Skeletal muscle tissue (tissue), 4 donors: ENCODE measurements around the gene HIP1R. TPM values are rescaled to one million over a fixed set of nuclear protein-coding genes. Genes with fewer than 3 reads are reported as not detected.
A peak's percentile ranks its signal among the peaks of the same experiment; 100 is the strongest.
"Not testable (repeated sequence)": the region's sequence is repeated elsewhere in the genome, so short reads cannot be mapped to it uniquely, and the experiment has no call there.

Experiments used
- H3K27ac ChIP-seq: one replicate; pipeline ENCODE4 v1.7.0; 2013; ENCODE audit warnings: mild to moderate bottlenecking, low read depth, low read length, inconsistent platforms
- H3K27me3 ChIP-seq, 3 donors: one replicate each; pipeline ENCODE4 v1.7.0; 2013; ENCODE audit warnings: low read length in 3 of 3; ENCODE audit not compliant: control insufficient read depth in 3 of 3, insufficient read depth in 3 of 3
- H3K36me3 ChIP-seq, 3 donors: one replicate each; pipeline ENCODE4 v1.7.0; 2013; ENCODE audit warnings: low read length in 3 of 3; ENCODE audit not compliant: control insufficient read depth in 3 of 3, insufficient read depth in 3 of 3
- H3K4me1 ChIP-seq, 3 donors: one replicate each; pipeline ENCODE4 v1.7.0; 2013; ENCODE audit warnings: low read length in 3 of 3, mild to moderate bottlenecking in 3 of 3; ENCODE audit not compliant: control insufficient read depth in 3 of 3, insufficient read depth in 3 of 3
- H3K4me3 ChIP-seq, 3 donors: one replicate each; pipeline ENCODE4 v1.7.0; 2013; ENCODE audit warnings: low read length in 3 of 3
- H3K9ac ChIP-seq, 3 donors: one replicate each; pipeline ENCODE4 v1.7.0; 2013; ENCODE audit warnings: low read length in 3 of 3, mild to moderate bottlenecking in 3 of 3, moderate library complexity in 2 of 3, low read depth in 1 of 3
- H3K9me3 ChIP-seq, 3 donors: one replicate each; pipeline ENCODE4 v1.7.0; 2013; ENCODE audit warnings: low read length in 3 of 3; ENCODE audit not compliant: control insufficient read depth in 3 of 3
- total RNA-seq: library from RNA; depleted of rRNA; stranded (reverse); fragments of >200 nt; gene quantifications from one replicate; pipeline ENCODE4 v1.2.3, GENCODE V29; 2014
- donor health status: Osteomylitis.

HIP1R gene
- total RNA-seq, 1 donor from 2014 or later, result 6.3 TPM

DNA sequence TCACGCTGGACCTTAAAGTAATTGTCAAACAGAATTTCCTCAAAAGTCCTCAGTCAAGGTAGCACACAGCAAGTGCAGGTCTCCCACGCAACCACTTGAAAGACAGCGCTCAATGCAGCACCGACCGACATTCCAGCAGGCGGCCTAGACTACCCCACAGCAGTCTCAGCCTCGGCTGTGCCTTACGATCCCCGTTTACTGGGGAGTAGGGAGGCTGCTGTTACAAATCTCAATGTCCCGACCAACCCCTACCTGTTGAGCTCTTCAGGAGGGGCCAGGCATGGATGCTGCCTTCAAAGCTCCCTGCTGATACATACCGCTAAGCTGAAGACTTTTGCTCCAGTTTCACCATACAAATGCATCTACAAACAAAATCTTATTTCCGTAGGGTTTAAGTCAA lies 38.8 kb downstream of the HIP1R start:
- H3K27ac ChIP-seq, result no peak overlapping the region
- no peaks in the 10 kb centered on the region for H3K27me3 ChIP-seq
- H3K4me1 ChIP-seq, result peaks cover 65 to 73% (median 72%) of the 10 kb centered on the region in 3 donors
- H3K36me3 ChIP-seq, result peaks cover 9 to 12% (median 11%) of the 10 kb centered on the region in 3 donors
- no peak overlapping the region for H3K4me3 ChIP-seq
- H3K9ac ChIP-seq, result no peak overlapping the region
- no peaks in the 10 kb centered on the region for H3K9me3 ChIP-seq

GRCh38 chr12:122875590-122876220 lies 40.4 kb downstream of the HIP1R start:
- Histone ChIP-seq H3K27ac (no peak overlapping the region), H3K4me1 (peaks cover 65 to 83% (median 76%) of the 10 kb centered on the region in 3 donors), H3K36me3 (no peaks in the 10 kb centered on the region)

DNA sequence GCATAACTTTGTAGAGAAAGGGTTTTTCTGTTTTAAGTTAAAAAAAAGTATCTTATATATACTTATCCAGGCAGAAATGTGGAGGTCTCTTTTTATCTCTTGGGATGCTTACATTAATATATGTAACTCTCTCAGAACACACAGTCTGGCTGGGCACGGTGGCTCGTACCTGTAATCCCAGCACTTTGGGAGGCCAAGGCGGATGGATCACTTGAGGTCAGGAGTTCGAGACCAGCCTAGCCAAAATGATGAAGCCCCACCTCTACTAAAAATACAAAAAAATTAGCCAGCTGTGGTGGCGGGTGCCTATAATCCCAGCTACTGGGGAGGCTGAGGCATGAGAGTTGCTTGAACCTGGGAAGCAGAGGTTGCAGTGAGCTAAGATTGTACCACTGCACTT lies 41.0 kb downstream of the HIP1R start:
- not testable (repeated sequence) for H3K27me3 ChIP-seq, H3K9ac ChIP-seq, H3K36me3 ChIP-seq, H3K4me3 ChIP-seq, H3K9me3 ChIP-seq, H3K27ac ChIP-seq
- peaks cover 62 to 83% (median 76%) of the 10 kb centered on the region in 3 donors for H3K4me1 ChIP-seq

More at GRCh38 chr12:122875590-122876220, 40.4 kb downstream of the HIP1R start:
- Histone ChIP-seq H3K27me3 (no peaks in the 10 kb centered on the region), H3K9ac (no peak overlapping the region), H3K9me3 (no peaks in the 10 kb centered on the region), H3K4me3 (no peak overlapping the region)

DNA sequence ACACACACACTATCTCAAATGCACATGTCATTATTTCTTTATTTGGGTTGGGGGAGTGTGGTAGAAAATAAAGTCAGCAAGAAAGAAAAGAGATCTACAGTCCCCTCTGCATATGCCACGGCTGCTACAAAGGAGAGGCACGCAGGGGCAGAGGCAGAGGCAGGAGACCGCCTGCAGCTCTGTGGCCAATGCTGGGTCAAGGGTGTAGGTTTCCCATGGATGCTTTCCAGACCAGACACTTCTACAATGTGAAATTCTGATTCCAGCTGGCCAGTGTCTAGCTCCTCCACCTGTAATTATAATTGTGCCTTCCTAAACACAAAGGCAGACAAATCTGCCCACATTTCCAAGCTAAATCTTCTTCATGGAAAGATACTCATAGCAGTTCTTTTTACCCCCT lies 41.5 kb downstream of the HIP1R start:
- no peak overlapping the region for H3K27ac ChIP-seq
- no peaks in the 10 kb centered on the region for H3K27me3 ChIP-seq
- H3K9ac ChIP-seq, result peak overlapping the region in 1 of 3 donors; percentile 23
- no peak overlapping the region for H3K4me3 ChIP-seq
- peaks cover 58 to 81% (median 76%) of the 10 kb centered on the region in 3 donors for H3K4me1 ChIP-seq
- H3K36me3 ChIP-seq, result no peaks in the 10 kb centered on the region
- no peaks in the 10 kb centered on the region for H3K9me3 ChIP-seq

- Histone ChIP-seq H3K9ac (peak overlapping the region in 1 of 3 donors; percentile 25), H3K4me1 (peaks cover 38 to 58% (median 56%) of the 10 kb centered on the region in 3 donors), H3K27me3 (no peaks in the 10 kb centered on the region), H3K4me3 (no peak overlapping the region), H3K27ac (peak overlapping the region; percentile 25), H3K36me3 (no peaks in the 10 kb centered on the region), H3K9me3 (no peaks in the 10 kb centered on the region)
Observed at GRCh38 chr12:122878780-122879612, 43.7 kb downstream of the HIP1R start.

DNA sequence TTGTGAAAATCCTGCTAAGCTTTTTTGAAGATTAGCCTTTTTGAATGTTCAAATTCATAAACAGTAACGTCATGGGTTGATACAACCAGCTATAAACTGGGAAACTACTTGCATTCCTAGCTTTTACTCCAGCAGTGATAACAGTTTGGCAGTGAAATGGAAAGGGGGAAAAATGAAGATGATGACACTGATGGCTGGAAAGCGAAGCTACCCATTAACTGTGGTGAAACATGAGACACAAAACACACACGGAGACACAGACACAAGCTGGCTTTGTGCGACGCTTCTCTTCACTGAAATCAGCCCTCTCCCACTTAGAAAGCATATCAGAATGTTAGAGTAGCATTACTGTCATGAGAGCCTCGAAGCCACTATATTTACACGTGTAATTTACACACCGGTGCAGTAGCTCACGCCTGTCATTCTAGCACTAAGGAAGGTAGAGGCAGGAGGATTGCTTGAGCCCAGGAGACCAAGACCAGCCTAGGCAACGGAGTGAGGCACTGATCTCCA lies 45.0 kb downstream of the HIP1R start:
- Histone ChIP-seq H3K4me1 (peaks cover 39 to 58% (median 53%) of the 10 kb centered on the region in 3 donors), H3K9ac (no peak overlapping the region), H3K36me3 (no peaks in the 10 kb centered on the region), H3K4me3 (peak overlapping the region in 1 of 3 donors; percentile 14), H3K27ac (no peak overlapping the region), H3K9me3 (no peaks in the 10 kb centered on the region), H3K27me3 (no peaks in the 10 kb centered on the region)

GRCh38 chr12:122880668-122881067 lies 45.4 kb downstream of the HIP1R start:
- H3K4me1 ChIP-seq, result peaks cover 37 to 54% (median 49%) of the 10 kb centered on the region in 3 donors
- H3K4me3 ChIP-seq, result peak overlapping the region in 1 of 3 donors; percentile 14
- H3K27me3 ChIP-seq, result no peaks in the 10 kb centered on the region
- no peak overlapping the region for H3K9ac ChIP-seq
- H3K9me3 ChIP-seq, result no peaks in the 10 kb centered on the region
- no peaks in the 10 kb centered on the region for H3K36me3 ChIP-seq
- H3K27ac ChIP-seq, result no peak overlapping the region

- Histone ChIP-seq H3K27me3 (no peaks in the 10 kb centered on the region), H3K9me3 (no peaks in the 10 kb centered on the region), H3K36me3 (no peaks in the 10 kb centered on the region), H3K4me1 (peaks cover 30 to 42% (median 42%) of the 10 kb centered on the region in 3 donors), H3K27ac (no peak overlapping the region), H3K9ac (no peak overlapping the region), H3K4me3 (no peak overlapping the region)
Observed at GRCh38 chr12:122882908-122883558, 47.8 kb downstream of the HIP1R start.

DNA sequence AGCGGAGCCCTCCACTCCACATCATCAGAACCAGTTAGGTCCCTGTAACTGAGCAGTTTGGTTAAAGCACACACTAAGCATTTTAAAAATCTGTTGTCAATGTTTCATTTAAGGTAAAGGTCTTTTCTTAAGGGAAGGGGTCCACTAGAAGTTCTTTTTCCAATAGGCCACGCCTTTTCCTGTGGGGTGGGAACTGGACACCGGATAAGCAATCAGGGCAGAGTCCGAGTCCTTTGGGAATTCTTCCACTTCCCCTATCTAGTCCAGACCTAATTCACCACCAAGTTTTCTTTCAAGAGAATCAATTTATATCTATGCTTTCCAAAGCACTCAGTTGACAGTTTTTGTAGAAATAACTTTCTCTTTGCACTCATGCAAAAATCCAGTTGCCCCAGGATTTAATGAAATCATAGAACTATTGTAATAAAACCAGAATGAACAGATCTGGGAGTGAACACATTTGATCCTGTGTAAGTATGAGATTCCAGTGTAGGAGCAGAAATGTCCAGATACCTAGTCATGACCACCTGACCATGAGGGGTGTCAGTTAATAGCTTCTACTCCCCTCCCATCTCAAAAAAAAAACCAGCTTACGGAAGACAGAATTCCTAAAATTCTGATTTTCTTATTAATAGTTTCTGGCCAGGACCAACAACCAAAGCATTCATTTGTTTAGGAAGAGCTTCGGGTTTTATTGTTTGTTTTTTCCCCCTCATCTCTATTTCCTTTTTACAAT lies 49.0 kb downstream of the HIP1R start:
- Histone ChIP-seq H3K9ac (no peak overlapping the region), H3K4me3 (no peak overlapping the region), H3K27me3 (no peaks in the 10 kb centered on the region), H3K36me3 (no peaks in the 10 kb centered on the region), H3K27ac (no peak overlapping the region), H3K4me1 (peaks cover 35 to 47% (median 42%) of the 10 kb centered on the region in 3 donors), H3K9me3 (no peaks in the 10 kb centered on the region)
